Tibial artery (tissue), 4 donors: ENCODE measurements around the gene BNC2.

Source experiments
- DNase-seq, 2 donors: peaks; one replicate each; pipeline ENCODE4 v3.0.0-alpha.2; 2019
- H3K27ac ChIP-seq, 2 donors: fragments of 200-600 bp; sonication (generic) in 1 of 2; 1 replicate in 1 of 2; 2 replicates in 1 of 2; pipeline ENCODE4 v1.5.1; 2018 to 2019; ENCODE audit warnings: mild to moderate bottlenecking in 1 of 2
- H3K27me3 ChIP-seq, 2 donors: fragments of 200-600 bp; sonication (generic) in 1 of 2; one replicate each; pipeline versions ENCODE4 v1.5.1 to v1.6.0; 2016 to 2019
- H3K36me3 ChIP-seq, 3 donors: fragments of 200-600 bp; sonication (generic) in 2 of 3; one replicate each; pipeline ENCODE4 v1.5.1; 2016 to 2019; ENCODE audit warnings: mild to moderate bottlenecking in 2 of 3
- H3K4me1 ChIP-seq, 4 donors: fragments of 200-600 bp; sonication (generic) in 2 of 4; 1 replicate in 3 of 4; 2 replicates in 1 of 4; pipeline ENCODE4 v1.5.1; 2016 to 2019
- H3K4me3 ChIP-seq, 2 donors: fragments of 200-600 bp; sonication (generic) in 1 of 2; 1 replicate in 1 of 2; 2 replicates in 1 of 2; pipeline ENCODE4 v1.5.1; 2018 to 2019; ENCODE audit warnings: mild to moderate bottlenecking in 2 of 2
- H3K9me3 ChIP-seq, 3 donors: fragments of 200-600 bp; sonication (generic) in 1 of 3; one replicate each; pipeline ENCODE4 v1.5.1; 2016 to 2019
- intact Hi-C: fragments of 100-400 bp; cut with DNase I; formaldehyde crosslinking; loops from one replicate; pipeline ENCODE4 v1.15.0; 2023; ENCODE audit warnings: low total_unique reads
- TF ChIP-seq, protein P1 (sequence below), 2 experiments: fragments of 200-600 bp in 1 of 2; fragments of 450-650 bp in 1 of 2; IDR thresholded peaks; one replicate each; pipeline ENCODE4 v1.5.1; 2017 to 2019; ENCODE audit warnings: antibody characterized with exemption in 2 of 2, mild to moderate bottlenecking in 1 of 2, moderate library complexity in 1 of 2

The BNC2 gene

DNA sequence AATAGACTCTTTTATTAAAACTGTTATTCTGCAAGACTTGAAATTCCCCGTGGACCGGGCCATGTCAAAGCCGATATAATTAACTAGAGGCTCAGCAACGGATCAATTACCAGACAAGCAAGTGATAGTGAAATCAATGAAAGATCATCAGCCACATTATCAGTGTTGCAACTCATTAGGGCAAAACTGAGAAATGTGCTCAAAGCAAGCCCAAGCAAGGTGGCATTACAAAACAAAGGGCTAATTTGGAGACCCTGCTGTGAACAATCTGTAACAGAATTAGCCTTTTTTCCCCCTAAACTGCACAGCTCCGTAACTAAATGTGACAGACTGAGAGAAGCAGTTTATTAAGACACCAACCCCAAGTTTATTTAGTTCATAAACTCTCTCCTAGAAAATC lies 140.3 kb downstream of the BNC2 start:
- no peaks in the 10 kb centered on the region for H3K27me3 ChIP-seq
- intact Hi-C loops, result no loop called here
- no peaks in the 10 kb centered on the region for H3K36me3 ChIP-seq
- peaks cover 0 to 16% (median 6%) of the 10 kb centered on the region in 4 donors for H3K4me1 ChIP-seq
- no peak for DNase-seq
- no peak overlapping the region for H3K27ac ChIP-seq
- no peak overlapping the region for H3K4me3 ChIP-seq
- H3K9me3 ChIP-seq, result no peaks in the 10 kb centered on the region
- TF ChIP-seq, protein P1, sequence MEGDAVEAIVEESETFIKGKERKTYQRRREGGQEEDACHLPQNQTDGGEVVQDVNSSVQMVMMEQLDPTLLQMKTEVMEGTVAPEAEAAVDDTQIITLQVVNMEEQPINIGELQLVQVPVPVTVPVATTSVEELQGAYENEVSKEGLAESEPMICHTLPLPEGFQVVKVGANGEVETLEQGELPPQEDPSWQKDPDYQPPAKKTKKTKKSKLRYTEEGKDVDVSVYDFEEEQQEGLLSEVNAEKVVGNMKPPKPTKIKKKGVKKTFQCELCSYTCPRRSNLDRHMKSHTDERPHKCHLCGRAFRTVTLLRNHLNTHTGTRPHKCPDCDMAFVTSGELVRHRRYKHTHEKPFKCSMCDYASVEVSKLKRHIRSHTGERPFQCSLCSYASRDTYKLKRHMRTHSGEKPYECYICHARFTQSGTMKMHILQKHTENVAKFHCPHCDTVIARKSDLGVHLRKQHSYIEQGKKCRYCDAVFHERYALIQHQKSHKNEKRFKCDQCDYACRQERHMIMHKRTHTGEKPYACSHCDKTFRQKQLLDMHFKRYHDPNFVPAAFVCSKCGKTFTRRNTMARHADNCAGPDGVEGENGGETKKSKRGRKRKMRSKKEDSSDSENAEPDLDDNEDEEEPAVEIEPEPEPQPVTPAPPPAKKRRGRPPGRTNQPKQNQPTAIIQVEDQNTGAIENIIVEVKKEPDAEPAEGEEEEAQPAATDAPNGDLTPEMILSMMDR (IDR thresholded peaks at IDR 0.05), result no peak

DNA sequence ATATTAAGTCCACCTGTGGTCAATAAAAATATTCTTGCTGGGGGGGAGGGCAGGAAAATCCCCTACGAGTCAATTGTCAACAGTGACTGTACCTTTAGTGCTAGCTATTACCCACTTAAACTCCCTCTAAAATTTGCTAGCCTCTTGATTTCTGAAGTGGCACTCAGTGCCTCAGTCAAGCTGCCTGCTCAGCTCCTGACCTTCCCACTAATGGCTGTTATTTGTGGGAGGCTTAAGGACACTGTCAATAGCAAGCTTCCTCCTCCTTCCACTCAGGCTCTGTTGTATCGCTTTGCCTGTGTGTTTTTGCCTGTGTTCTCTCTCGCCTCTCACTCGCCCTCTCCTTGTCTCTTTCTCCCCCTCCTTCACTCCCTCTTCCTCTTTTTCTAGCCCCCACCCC lies 140.8 kb downstream of the BNC2 start:
- DNase-seq, result no peak
- Histone ChIP-seq H3K27ac (no peak overlapping the region), H3K36me3 (no peaks in the 10 kb centered on the region), H3K27me3 (no peaks in the 10 kb centered on the region), H3K9me3 (no peaks in the 10 kb centered on the region), H3K4me3 (no peak overlapping the region), H3K4me1 (peaks cover 0 to 16% (median 6%) of the 10 kb centered on the region in 4 donors)
- intact Hi-C loops, result no loop called here
- TF ChIP-seq, protein P1 (IDR thresholded peaks at IDR 0.05), result no peak

DNA sequence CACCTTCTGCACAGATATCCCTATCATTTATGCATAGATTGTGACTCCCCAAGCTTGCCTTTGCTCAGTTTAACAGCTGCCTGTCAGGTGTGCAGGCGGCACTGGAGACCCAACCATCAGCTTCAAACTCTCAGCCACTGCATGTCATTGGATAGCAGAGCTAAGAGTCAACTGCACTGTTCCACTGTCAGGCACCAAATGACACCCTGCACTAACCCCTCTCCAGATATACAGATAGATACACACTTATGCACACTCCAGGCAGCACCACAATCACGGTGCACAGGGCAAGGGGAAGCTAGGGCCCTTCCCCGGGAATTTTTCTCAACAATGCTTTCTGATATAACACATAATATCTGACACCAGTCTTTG lies 142.3 kb downstream of the BNC2 start:
- no peak for DNase-seq
- Histone ChIP-seq H3K27ac (peak overlapping the region in 1 of 2 donors; percentile 90), H3K27me3 (no peaks in the 10 kb centered on the region), H3K4me3 (peak overlapping the region; percentile 58 to 72), H3K9me3 (no peaks in the 10 kb centered on the region), H3K36me3 (no peaks in the 10 kb centered on the region), H3K4me1 (peaks cover 0 to 16% (median 6%) of the 10 kb centered on the region in 4 donors)
- TF ChIP-seq, protein P1 (IDR thresholded peaks at IDR 0.05), result no peak
- intact Hi-C loops, result no loop called here

DNA sequence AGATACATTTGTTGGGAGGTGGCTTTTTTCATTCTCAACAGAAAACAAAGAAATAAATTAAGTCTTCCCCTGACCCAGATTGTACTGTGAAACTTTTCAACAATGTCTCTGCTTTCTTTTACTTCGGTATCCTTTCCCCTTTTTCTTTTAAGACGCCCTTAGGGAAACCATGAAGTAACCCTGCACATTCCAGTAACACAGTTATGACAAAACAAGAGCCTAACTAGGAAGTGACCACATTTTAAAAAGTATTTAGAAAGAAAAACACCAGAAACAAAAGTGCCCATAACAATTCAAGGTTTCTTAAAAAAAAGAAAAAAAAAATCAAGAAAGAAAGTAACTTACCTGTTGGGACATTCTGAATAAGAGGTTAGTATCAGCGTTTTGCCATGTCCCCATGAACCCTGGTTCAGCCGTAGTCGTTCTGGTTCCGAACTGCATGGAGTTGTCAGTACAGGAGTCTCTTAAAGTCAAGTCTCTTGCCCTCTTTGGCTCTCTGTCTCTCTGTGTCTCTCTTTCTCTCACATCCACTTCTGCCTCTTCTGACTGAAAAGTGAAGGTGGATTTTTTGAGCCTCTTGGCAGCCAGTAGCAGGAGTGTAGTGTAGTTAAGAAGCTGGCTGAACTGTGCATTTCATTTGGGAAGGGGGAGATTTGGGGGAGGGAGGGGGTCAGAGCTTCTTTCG lies 142.9 kb downstream of the BNC2 start:
- Histone ChIP-seq H3K36me3 (no peaks in the 10 kb centered on the region), H3K9me3 (no peaks in the 10 kb centered on the region), H3K27me3 (no peaks in the 10 kb centered on the region), H3K4me1 (peaks cover 0 to 16% (median 6%) of the 10 kb centered on the region in 4 donors), H3K27ac (peak overlapping the region; percentile 83 to 90), H3K4me3 (peak overlapping the region; percentile 58 to 72)
- intact Hi-C loops, result no loop called here
- TF ChIP-seq, protein P1 (IDR thresholded peaks at IDR 0.05), result no peak
- no peak for DNase-seq

DNA sequence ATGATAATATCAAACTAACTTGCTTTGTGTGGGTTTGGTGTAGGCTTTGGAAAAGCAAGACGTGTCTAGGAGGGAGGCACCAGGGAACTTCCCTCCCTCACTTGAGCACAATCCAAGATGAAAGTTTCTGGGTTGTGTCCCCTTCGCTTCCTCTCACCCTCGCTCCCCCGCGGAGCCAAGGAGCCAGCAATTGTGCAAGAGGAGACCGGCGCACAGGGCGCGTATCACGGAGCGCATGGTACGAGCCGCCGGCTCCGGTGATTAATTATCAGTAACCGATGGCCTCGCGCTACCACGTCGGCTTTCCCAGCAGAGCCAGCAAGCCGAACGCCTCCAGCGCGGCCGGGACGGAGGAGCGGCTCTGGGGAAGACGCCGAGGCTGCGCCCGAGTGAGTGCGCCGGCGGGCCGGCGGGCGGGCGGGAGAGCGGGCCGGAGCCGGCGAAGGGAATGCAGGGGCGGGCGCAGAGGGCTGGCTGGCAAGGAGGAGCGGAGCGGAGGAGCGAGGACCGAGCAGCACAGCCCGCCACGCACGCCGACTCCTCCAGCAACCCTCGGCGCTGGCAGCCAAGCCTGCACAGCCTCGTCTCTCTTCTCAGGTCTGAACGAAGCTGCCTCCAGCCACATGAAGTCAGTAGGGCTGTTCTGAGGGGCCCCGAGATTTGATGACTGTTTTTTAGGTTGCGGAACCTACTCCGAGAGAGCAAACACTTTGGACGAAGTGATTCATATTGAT lies 143.6 kb downstream of the BNC2 start:
- Histone ChIP-seq H3K36me3 (no peaks in the 10 kb centered on the region), H3K27me3 (no peaks in the 10 kb centered on the region), H3K4me3 (peak overlapping the region; percentile 58 to 72), H3K27ac (peak overlapping the region; percentile 83 to 90), H3K9me3 (no peaks in the 10 kb centered on the region), H3K4me1 (peaks cover 0 to 16% (median 6%) of the 10 kb centered on the region in 4 donors)
- DNase-seq, result peak; percentile 89
- intact Hi-C loops, result no loop called here
- TF ChIP-seq, protein P1 (IDR thresholded peaks at IDR 0.05), result no peak
